ENCODE measurements around the gene SMPD1.

Gene SMPD1

GRCh38 chr11:6417907-6418556 is 27.8 kb downstream of the SMPD1 start:
- DNase-seq = no peak

GRCh38 chr11:6418557-6419008 is 28.3 kb downstream of the SMPD1 start:
- DNase-seq = no peak

GRCh38 chr11:6419009-6419631 is 28.8 kb downstream of the SMPD1 start, which contains the start of gene APBB1:
Gene APBB1 (minus strand): TSS chr11:6419094. CDS start chr11:6411347, 7,747 bp downstream.
- DNase-seq = peak; percentile 82

GRCh38 chr11:6420677-6421076 is 30.4 kb downstream of the SMPD1 start:
- no peak for DNase-seq

GRCh38 chr11:6427516-6427915 is 37.2 kb downstream of the SMPD1 start:
- DNase-seq = no peak

GRCh38 chr11:6431861-6432260 is 41.6 kb downstream of the SMPD1 start:
- DNase-seq = no peak

- DNase-seq = no peak
Observed at GRCh38 chr11:6433998-6434660, 43.9 kb downstream of the SMPD1 start.

- DNase-seq = no peak
Observed at GRCh38 chr11:6437423-6437822, 47.1 kb downstream of the SMPD1 start.

GRCh38 chr11:6437993-6438392 is 47.7 kb downstream of the SMPD1 start:
- DNase-seq = no peak

GRCh38 chr11:6438979-6439571 is 48.8 kb downstream of the SMPD1 start:
- no peak for DNase-seq

- no peak for DNase-seq
Observed at GRCh38 chr11:6440906-6441358, 50.7 kb downstream of the SMPD1 start, which contains the start of gene HPX. Gene HPX (minus strand): TSS chr11:6440987. CDS start chr11:6440963, 24 bp downstream.

GRCh38 chr11:6442441-6442840 is 52.2 kb downstream of the SMPD1 start:
- DNase-seq = no peak

- peak; percentile 54 for DNase-seq
Observed at GRCh38 chr11:6443269-6444003, 53.2 kb downstream of the SMPD1 start.
